OCI-LY1 (cell line): ENCODE measurements around the gene APCDD1.

ENCODE experiments used
- EZH2 ChIP-seq: fragments of 200-600 bp; sonication (generic), shearing (Covaris generic); IDR thresholded peaks from 2 replicates; pipeline ENCODE4 v1.8.0; 2017; ENCODE audit warnings: borderline replicate concordance, mixed run types, mild to moderate bottlenecking, antibody characterized with exemption, low read length, moderate library complexity, mixed read lengths
- TF ChIP-seq, protein P1 (sequence below): fragments of 200-600 bp; sonication (generic), shearing (Covaris generic); IDR thresholded peaks from 2 replicates; pipeline ENCODE4 v1.5.1; 2017; ENCODE audit warnings: mild to moderate bottlenecking, antibody characterized with exemption, low read length, moderate library complexity, mixed read lengths

DNA sequence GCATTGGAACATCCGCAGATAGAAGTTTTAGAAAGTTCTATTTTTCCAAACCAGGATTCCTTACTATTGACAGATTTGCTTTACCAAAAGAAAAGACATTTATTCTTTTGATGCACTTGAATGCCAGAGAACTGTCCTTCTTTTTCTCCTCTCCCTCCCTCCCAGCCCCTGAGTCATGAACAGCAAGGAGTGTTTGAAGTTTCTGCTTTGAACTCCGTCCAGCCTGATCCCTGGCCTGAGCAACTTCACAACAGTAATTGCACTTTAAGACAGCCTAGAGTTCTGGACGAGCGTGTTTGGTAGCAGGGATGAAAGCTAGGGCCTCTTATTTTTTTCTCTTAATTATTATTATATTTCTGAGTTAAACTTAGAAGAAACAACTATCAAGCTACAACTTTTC lies 33.6 kb downstream of the APCDD1 start:
- TF ChIP-seq, protein P1, sequence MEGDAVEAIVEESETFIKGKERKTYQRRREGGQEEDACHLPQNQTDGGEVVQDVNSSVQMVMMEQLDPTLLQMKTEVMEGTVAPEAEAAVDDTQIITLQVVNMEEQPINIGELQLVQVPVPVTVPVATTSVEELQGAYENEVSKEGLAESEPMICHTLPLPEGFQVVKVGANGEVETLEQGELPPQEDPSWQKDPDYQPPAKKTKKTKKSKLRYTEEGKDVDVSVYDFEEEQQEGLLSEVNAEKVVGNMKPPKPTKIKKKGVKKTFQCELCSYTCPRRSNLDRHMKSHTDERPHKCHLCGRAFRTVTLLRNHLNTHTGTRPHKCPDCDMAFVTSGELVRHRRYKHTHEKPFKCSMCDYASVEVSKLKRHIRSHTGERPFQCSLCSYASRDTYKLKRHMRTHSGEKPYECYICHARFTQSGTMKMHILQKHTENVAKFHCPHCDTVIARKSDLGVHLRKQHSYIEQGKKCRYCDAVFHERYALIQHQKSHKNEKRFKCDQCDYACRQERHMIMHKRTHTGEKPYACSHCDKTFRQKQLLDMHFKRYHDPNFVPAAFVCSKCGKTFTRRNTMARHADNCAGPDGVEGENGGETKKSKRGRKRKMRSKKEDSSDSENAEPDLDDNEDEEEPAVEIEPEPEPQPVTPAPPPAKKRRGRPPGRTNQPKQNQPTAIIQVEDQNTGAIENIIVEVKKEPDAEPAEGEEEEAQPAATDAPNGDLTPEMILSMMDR, result no peak
- no peak for TF ChIP-seq EZH2
